Spleen (tissue), 11 donors: ENCODE measurements around the gene IDH1. TPM values are rescaled to one million over a fixed set of nuclear protein-coding genes. Genes with fewer than 3 reads are reported as not detected.

ENCODE experiments used
- DNase-seq: peaks from one replicate; pipeline ENCODE4 v3.0.0-alpha.2; 2020
- H3K27ac ChIP-seq, 8 donors: fragments of 200-600 bp; sonication (generic) in 7 of 8; 1 replicate in 4 of 8; 2 replicates in 4 of 8; pipeline versions ENCODE4 v1.5.0 to v1.8.0; 2016 to 2021; ENCODE audit warnings: inconsistent platforms in 4 of 8, mild to moderate bottlenecking in 4 of 8, moderate library complexity in 1 of 8
- H3K27me3 ChIP-seq, 7 donors: fragments of 200-600 bp; sonication (generic) in 6 of 7; replicated peaks in 1 of 7; 1 replicate in 4 of 7; 2 replicates in 3 of 7; pipeline versions ENCODE4 v1.5.0 to v1.8.0; 2016 to 2021; ENCODE audit warnings: inconsistent platforms in 3 of 7, mild to moderate bottlenecking in 1 of 7
- H3K36me3 ChIP-seq, 6 donors: fragments of 200-600 bp; sonication (generic) in 5 of 6; 1 replicate in 4 of 6; 2 replicates in 2 of 6; pipeline versions ENCODE4 v1.5.0 to v1.8.0; 2016 to 2021; ENCODE audit warnings: inconsistent platforms in 2 of 6
- H3K4me1 ChIP-seq, 6 donors: fragments of 200-600 bp; sonication (generic) in 5 of 6; 1 replicate in 3 of 6; 2 replicates in 3 of 6; pipeline versions ENCODE4 v1.5.0 to v1.8.0; 2016 to 2021; ENCODE audit warnings: inconsistent platforms in 3 of 6
- H3K4me3 ChIP-seq, 8 donors: fragments of 200-600 bp; sonication (generic) in 7 of 8; 1 replicate in 4 of 8; 2 replicates in 4 of 8; pipeline versions ENCODE4 v1.5.0 to v1.8.0; 2016 to 2021; ENCODE audit warnings: inconsistent platforms in 4 of 8, mild to moderate bottlenecking in 4 of 8, moderate library complexity in 2 of 8
- H3K9me3 ChIP-seq, 8 donors: fragments of 200-600 bp; sonication (generic) in 7 of 8; 1 replicate in 4 of 8; 2 replicates in 4 of 8; pipeline versions ENCODE4 v1.5.0 to v1.8.0; 2016 to 2021; ENCODE audit warnings: inconsistent platforms in 4 of 8
- POLR2A ChIP-seq, 3 donors: fragments of 450-650 bp; IDR thresholded peaks; one replicate each; pipeline ENCODE4 v1.5.1; 2017; ENCODE audit warnings: antibody characterized with exemption in 3 of 3, mild to moderate bottlenecking in 1 of 3
- POLR2AphosphoS5 ChIP-seq, 3 donors: sonication (generic); formaldehyde crosslinking; IDR thresholded peaks; one replicate each; pipeline ENCODE4 v1.5.1; 2017; ENCODE audit warnings: antibody characterized with exemption in 3 of 3
- WGBS, 5 donors: extraction: QIAGEN DNeasy Blood & Tissue Kit in 3 of 5; methylation state at CpG; one replicate each; pipeline versions ENCODE4 v1.1.5 to v1.1.7; 2013 to 2018; 5-methylcytosine and 5-hydroxymethylcytosine counted together
- intact Hi-C: fragments of 100-400 bp; cut with DNase I; formaldehyde crosslinking; loops from one replicate; pipeline ENCODE4 v1.15.0; 2023; ENCODE audit warnings: low total_unique reads
- polyA plus RNA-seq, 3 donors: library from polyadenylated mRNA; stranded (reverse); fragments of 200-250 nt; gene quantifications; one replicate each; pipeline ENCODE4 v1.2.1, GENCODE V29; 2013
- total RNA-seq, 7 donors: library from RNA; depleted of rRNA in 3 of 7; stranded (reverse); fragments of >200 nt in 3 of 7; fragmentation: NEBNext Ultra II Directional in 4 of 7; extraction: Animal tissue kit (Norgen Biotek cat#: 25700) in 4 of 7; gene quantifications; one replicate each; pipeline versions ENCODE4 v1.1.0 to v1.2.1, GENCODE V29; 2016 to 2021
- TF ChIP-seq, protein P1 (sequence below), 11 experiments: fragments of 200-600 bp in 7 of 11; fragments of 450-650 bp in 4 of 11; sonication (generic) in 4 of 11; IDR thresholded peaks in 8 of 11; conservative IDR thresholded peaks in 3 of 11; 1 replicate in 7 of 11; 2 replicates in 4 of 11; pipeline versions ENCODE4 v1.4.0 to v1.8.0; 2016 to 2021; ENCODE audit warnings: antibody characterized with exemption in 11 of 11, inconsistent platforms in 4 of 11, mild to moderate bottlenecking in 1 of 11
- donor health status: healthy with polysubstance abuse.
- donor health status: DM: no; HTN: no; CAD: no; lungs with moderate emphysema.
- donor health status: DM: no; HTN: no; CAD: no.
- donor health status: Bipolar disorder and iron deficiency.
- donor health status: healthy.
- donor health status: DM: no; HTN: no; CAD: no.
- donor health status: DM: yes; HTN: yes; CAD: no.

Gene IDH1
- total and polyA plus RNA-seq, 10 donors, result 26.8 to 101 (median 68.0) TPM

DNA sequence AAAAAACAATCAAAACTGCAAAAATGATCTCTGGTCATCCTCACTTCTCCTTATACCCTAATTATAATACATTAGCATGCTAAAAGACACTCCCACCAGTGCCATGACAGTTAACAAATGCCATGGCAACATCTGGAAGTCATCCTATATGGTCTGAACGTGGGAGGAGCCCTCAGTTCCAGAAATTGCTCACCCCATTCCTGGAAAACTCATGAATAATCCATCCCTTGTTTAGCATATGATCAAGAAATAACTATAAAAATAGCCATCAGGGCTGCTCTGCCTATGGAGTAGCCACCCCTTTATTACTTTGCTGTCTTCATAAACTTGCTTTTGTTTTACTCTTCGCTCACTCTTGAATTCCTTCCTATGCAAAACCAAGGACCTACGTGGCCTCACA, 59.3 kb downstream of the IDH1 start:
- H3K27ac ChIP-seq, result no peak overlapping the region
- H3K36me3 ChIP-seq, result no peaks in the 10 kb centered on the region
- intact Hi-C loops, result no loop called here
- H3K27me3 ChIP-seq, result no peaks in the 10 kb centered on the region
- no peak overlapping the region for H3K4me3 ChIP-seq
- H3K4me1 ChIP-seq, result no peaks in the 10 kb centered on the region
- H3K9me3 ChIP-seq, result no peaks in the 10 kb centered on the region
- no peak for TF ChIP-seq POLR2A (IDR thresholded peaks at IDR 0.05)
- no peak for TF ChIP-seq POLR2AphosphoS5 (IDR thresholded peaks at IDR 0.05)
- TF ChIP-seq, protein P1, sequence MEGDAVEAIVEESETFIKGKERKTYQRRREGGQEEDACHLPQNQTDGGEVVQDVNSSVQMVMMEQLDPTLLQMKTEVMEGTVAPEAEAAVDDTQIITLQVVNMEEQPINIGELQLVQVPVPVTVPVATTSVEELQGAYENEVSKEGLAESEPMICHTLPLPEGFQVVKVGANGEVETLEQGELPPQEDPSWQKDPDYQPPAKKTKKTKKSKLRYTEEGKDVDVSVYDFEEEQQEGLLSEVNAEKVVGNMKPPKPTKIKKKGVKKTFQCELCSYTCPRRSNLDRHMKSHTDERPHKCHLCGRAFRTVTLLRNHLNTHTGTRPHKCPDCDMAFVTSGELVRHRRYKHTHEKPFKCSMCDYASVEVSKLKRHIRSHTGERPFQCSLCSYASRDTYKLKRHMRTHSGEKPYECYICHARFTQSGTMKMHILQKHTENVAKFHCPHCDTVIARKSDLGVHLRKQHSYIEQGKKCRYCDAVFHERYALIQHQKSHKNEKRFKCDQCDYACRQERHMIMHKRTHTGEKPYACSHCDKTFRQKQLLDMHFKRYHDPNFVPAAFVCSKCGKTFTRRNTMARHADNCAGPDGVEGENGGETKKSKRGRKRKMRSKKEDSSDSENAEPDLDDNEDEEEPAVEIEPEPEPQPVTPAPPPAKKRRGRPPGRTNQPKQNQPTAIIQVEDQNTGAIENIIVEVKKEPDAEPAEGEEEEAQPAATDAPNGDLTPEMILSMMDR (IDR thresholded peaks at IDR 0.05 in 8 of 11, conservative IDR thresholded peaks at IDR 0.05 in 3 of 11), result no peak
- 77 to 83% (median 83%) methylated on average over 3 of the region's 3 CpGs for WGBS, 5 donors
- DNase-seq, result no peak

GRCh38 chr2:208192611-208193236, 62.1 kb downstream of the IDH1 start:
- H3K36me3 ChIP-seq, result no peaks in the 10 kb centered on the region
- intact Hi-C loops, result no loop called here

GRCh38 chr2:208189810-208190503, 64.9 kb downstream of the IDH1 start, which contains the start of gene C2orf80:
C2orf80 (minus strand) TSS chr2:208190030; CDS start chr2:208186986, 3,044 bp downstream.
- DNase-seq, result no peak
- no peaks in the 10 kb centered on the region for H3K36me3 ChIP-seq
- intact Hi-C loops, result no loop called here
- H3K27ac ChIP-seq, result no peak within 1 kb of the TSS
- WGBS, 5 donors, result 80 to 85% (median 82%) methylated on average over 10 of the region's 10 CpGs
- no peak for TF ChIP-seq POLR2A (IDR thresholded peaks at IDR 0.05)
- no peak for TF ChIP-seq POLR2AphosphoS5 (IDR thresholded peaks at IDR 0.05)
- TF ChIP-seq, protein P1 (IDR thresholded peaks at IDR 0.05 in 8 of 11, conservative IDR thresholded peaks at IDR 0.05 in 3 of 11), result no peak
- no peak within 1 kb of the TSS for H3K4me3 ChIP-seq
- H3K4me1 ChIP-seq, result no peaks in the 10 kb centered on the region
- no peaks in the 10 kb centered on the region for H3K9me3 ChIP-seq
- H3K27me3 ChIP-seq, result peaks cover 0 to 6% (median 0%) of the 10 kb centered on the region in 7 donors

More at GRCh38 chr2:208192611-208193236, 62.1 kb downstream of the IDH1 start:
- no peaks in the 10 kb centered on the region for H3K9me3 ChIP-seq
- no peak for DNase-seq
- no peak overlapping the region for H3K27ac ChIP-seq
- H3K4me3 ChIP-seq, result no peak overlapping the region
- H3K4me1 ChIP-seq, result no peaks in the 10 kb centered on the region
- TF ChIP-seq, protein P1 (IDR thresholded peaks at IDR 0.05 in 8 of 11, conservative IDR thresholded peaks at IDR 0.05 in 3 of 11), result no peak
- TF ChIP-seq POLR2A (IDR thresholded peaks at IDR 0.05), result no peak
- TF ChIP-seq POLR2AphosphoS5 (IDR thresholded peaks at IDR 0.05), result no peak
- WGBS, 5 donors, result 83 to 91% (median 86%) methylated on average over 8 of the region's 8 CpGs
- no peaks in the 10 kb centered on the region for H3K27me3 ChIP-seq
